Thoracic aorta (tissue), 2 donors: ENCODE measurements around the gene DNAJC5. TPM values are rescaled to one million over a fixed set of nuclear protein-coding genes. Genes with fewer than 3 reads are reported as not detected.
"Not testable (repeated sequence)": the region's sequence is repeated elsewhere in the genome, so short reads cannot be mapped to it uniquely, and the experiment has no call there.

ENCODE experiments used
- ATAC-seq: fragments of 150-250 bp; one replicate; pipeline ENCODE4 v1.8.0; 2017; ENCODE audit warnings: low read depth; ENCODE audit not compliant: insufficient number of reproducible peaks, low FRiP score
- DNase-seq: peaks from one replicate; pipeline ENCODE4 v3.0.0-alpha.2; 2020; ENCODE audit warnings: low spot score
- H3K27ac ChIP-seq, 2 donors: fragments of 200-600 bp; sonication (generic); 1 replicate in 1 of 2; 2 replicates in 1 of 2; pipeline ENCODE4 v1.5.1; 2016; ENCODE audit warnings: mild to moderate bottlenecking in 2 of 2, moderate library complexity in 2 of 2
- H3K27me3 ChIP-seq: fragments of 200-600 bp; sonication (generic); replicated peaks from 2 replicates; pipeline ENCODE4 v1.6.0; 2016; ENCODE audit warnings: mild to moderate bottlenecking; ENCODE audit not compliant: insufficient read depth
- H3K36me3 ChIP-seq: fragments of 200-600 bp; sonication (generic); one replicate; pipeline ENCODE4 v1.5.1; 2016
- H3K4me1 ChIP-seq, 2 donors: fragments of 200-600 bp; sonication (generic); 1 replicate in 1 of 2; 2 replicates in 1 of 2; pipeline versions ENCODE4 v1.5.1 to v1.6.0; 2016; ENCODE audit warnings: low read depth in 2 of 2, mild to moderate bottlenecking in 1 of 2; ENCODE audit not compliant: control insufficient read depth in 1 of 2
- H3K4me3 ChIP-seq: fragments of 200-600 bp; sonication (generic); 2 replicates; pipeline ENCODE4 v1.5.1; 2016; ENCODE audit warnings: mild to moderate bottlenecking
- H3K9me3 ChIP-seq: fragments of 200-600 bp; sonication (generic); 2 replicates; pipeline ENCODE4 v1.5.1; 2016
- total RNA-seq, 2 donors: library from RNA; depleted of rRNA; stranded (reverse); fragments of >200 nt; gene quantifications; one replicate each; pipeline versions ENCODE4 v1.1.0 to v1.2.3, GENCODE V29; 2016
- TF ChIP-seq, protein P1 (sequence below): fragments of 200-600 bp; sonication (generic); IDR thresholded peaks from one replicate; pipeline ENCODE4 v1.5.1; 2019; ENCODE audit warnings: antibody characterized with exemption

The DNAJC5 gene
- total RNA-seq, 2 donors from 2014 or later = 48.5 to 61.2 TPM

GRCh38 chr20:63968928-63969760, 74.2 kb downstream of the DNAJC5 start:
- Histone ChIP-seq H3K27ac (peak overlapping the region in 1 of 2 donors; percentile 53), H3K4me1 (peaks cover 8 to 25% of the 10 kb centered on the region in 2 donors), H3K36me3 (peaks cover 9% of the 10 kb centered on the region), H3K9me3 (no peaks in the 10 kb centered on the region), H3K27me3 (no peaks in the 10 kb centered on the region), H3K4me3 (peak overlapping the region; percentile 80)
- ATAC-seq (peak; percentile 12), DNase-seq (no peak)
- TF ChIP-seq, protein P1, sequence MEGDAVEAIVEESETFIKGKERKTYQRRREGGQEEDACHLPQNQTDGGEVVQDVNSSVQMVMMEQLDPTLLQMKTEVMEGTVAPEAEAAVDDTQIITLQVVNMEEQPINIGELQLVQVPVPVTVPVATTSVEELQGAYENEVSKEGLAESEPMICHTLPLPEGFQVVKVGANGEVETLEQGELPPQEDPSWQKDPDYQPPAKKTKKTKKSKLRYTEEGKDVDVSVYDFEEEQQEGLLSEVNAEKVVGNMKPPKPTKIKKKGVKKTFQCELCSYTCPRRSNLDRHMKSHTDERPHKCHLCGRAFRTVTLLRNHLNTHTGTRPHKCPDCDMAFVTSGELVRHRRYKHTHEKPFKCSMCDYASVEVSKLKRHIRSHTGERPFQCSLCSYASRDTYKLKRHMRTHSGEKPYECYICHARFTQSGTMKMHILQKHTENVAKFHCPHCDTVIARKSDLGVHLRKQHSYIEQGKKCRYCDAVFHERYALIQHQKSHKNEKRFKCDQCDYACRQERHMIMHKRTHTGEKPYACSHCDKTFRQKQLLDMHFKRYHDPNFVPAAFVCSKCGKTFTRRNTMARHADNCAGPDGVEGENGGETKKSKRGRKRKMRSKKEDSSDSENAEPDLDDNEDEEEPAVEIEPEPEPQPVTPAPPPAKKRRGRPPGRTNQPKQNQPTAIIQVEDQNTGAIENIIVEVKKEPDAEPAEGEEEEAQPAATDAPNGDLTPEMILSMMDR = no peak

- Histone ChIP-seq H3K4me1 (peaks cover 8 to 31% of the 10 kb centered on the region in 2 donors), H3K27me3 (no peaks in the 10 kb centered on the region), H3K36me3 (peaks cover 9% of the 10 kb centered on the region), H3K4me3 (peak within 1 kb of the TSS; percentile 80), H3K9me3 (no peaks in the 10 kb centered on the region), H3K27ac (peak within 1 kb of the TSS in 1 of 2 donors; percentile 53)
- DNase-seq (no peak), ATAC-seq (peak; percentile 40)
- TF ChIP-seq, protein P1 = no peak
Measured at GRCh38 chr20:63969838-63970713, 75.2 kb downstream of the DNAJC5 start, which contains the start of gene ZNF512B. Gene ZNF512B, minus strand, starts transcription at chr20:63969930. Its CDS starts 1,980 bp downstream, at chr20:63967950.

DNA sequence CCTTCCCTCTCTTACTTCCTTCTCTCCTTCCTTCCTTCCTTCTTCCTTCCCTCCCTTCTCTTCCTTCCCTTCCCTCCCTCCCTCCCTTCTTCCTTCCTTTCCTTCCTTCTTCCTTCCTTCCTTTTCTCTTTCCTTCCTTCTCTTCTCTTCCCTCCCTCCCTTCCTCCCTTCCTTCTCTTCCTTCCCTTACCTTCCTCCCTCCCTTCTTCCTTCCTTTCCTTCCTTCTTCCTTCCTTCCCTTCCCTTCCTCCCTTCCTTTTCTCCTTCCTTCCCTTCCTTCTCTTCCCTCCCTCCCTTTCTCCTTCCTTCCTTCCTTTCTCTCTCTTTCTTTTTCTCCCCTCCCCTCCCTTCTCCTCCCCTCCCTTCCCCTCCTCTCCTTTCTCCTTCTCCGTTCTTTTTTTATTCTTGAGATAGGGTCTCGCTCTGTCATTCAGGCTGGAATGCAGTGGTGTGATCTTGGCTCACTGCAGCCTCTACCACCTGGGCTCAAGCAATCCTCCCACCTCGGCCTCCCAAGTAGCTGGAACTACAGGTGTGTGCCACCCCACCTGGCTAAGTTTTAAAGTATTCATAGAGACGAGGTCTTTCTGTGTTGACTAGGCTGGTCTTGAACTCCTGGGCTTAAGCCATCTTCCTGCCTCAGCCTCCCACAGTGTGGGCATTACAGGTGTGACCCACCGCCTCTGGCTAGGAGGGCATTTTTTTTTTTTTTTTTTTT, 75.9 kb downstream of the DNAJC5 start:
- Histone ChIP-seq H3K9me3 (no peaks in the 10 kb centered on the region), H3K4me3 (no peak overlapping the region), H3K36me3 (peaks cover 9% of the 10 kb centered on the region), H3K27ac (no peak overlapping the region), H3K4me1 (peaks cover 8 to 31% of the 10 kb centered on the region in 2 donors), H3K27me3 (no peaks in the 10 kb centered on the region)
- no peak for DNase-seq
- ATAC-seq = no peak
- TF ChIP-seq, protein P1 = no peak

DNA sequence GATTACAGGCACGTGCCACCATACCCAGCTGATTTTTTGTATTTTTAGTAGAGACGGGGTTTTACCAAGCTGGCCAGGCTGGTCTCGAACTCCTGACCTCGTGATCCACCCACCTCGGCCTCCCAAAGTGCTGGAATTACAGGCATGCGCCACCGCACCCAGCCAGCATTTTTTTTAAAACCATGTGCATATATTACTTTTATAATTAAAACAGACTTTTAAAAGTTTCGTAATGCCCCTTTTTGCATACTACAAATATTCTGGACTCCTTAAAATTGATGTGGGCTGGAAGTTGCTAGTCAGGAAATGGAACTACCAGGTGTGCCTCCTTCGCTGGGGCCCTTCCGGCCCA, 77.0 kb downstream of the DNAJC5 start:
- not testable (repeated sequence) for H3K9me3 ChIP-seq, H3K36me3 ChIP-seq, H3K27me3 ChIP-seq, H3K4me3 ChIP-seq, ATAC-seq, DNase-seq, H3K27ac ChIP-seq
- H3K4me1 ChIP-seq = peaks cover 8 to 31% of the 10 kb centered on the region in 2 donors

- TF ChIP-seq, protein P1 = no peak
- H3K27ac ChIP-seq = no peak overlapping the region
- no peak for ATAC-seq
- peaks cover 8 to 31% of the 10 kb centered on the region in 2 donors for H3K4me1 ChIP-seq
- no peak for DNase-seq
- H3K27me3 ChIP-seq = no peaks in the 10 kb centered on the region
- no peaks in the 10 kb centered on the region for H3K9me3 ChIP-seq
- H3K36me3 ChIP-seq = no peaks in the 10 kb centered on the region
- no peak overlapping the region for H3K4me3 ChIP-seq
Measured at GRCh38 chr20:63972312-63973159, 77.6 kb downstream of the DNAJC5 start.
